KOPT-K1 (cell line): ENCODE results near the gene CIDEA.

Experiments used
- H3K27ac ChIP-seq: fragments of 200-600 bp; sonication (generic); 2 replicates; pipeline ENCODE4 v1.5.1; 2016; ENCODE audit warnings: antibody characterized with exemption, mild to moderate bottlenecking, low read depth, low read length; ENCODE audit not compliant: poor library complexity, severe bottlenecking
- H3K36me3 ChIP-seq: fragments of 200-600 bp; sonication (generic); 2 replicates; pipeline ENCODE4 v1.5.1; 2017; ENCODE audit warnings: antibody characterized with exemption, mild to moderate bottlenecking, low read length, moderate library complexity; ENCODE audit not compliant: insufficient read depth
- H3K9me3 ChIP-seq: fragments of 200-600 bp; sonication (generic); 2 replicates; pipeline ENCODE4 v1.5.1; 2017; ENCODE audit warnings: antibody characterized with exemption, low read length, mild to moderate bottlenecking; ENCODE audit not compliant: insufficient read depth, poor library complexity, severe bottlenecking

The CIDEA gene

DNA sequence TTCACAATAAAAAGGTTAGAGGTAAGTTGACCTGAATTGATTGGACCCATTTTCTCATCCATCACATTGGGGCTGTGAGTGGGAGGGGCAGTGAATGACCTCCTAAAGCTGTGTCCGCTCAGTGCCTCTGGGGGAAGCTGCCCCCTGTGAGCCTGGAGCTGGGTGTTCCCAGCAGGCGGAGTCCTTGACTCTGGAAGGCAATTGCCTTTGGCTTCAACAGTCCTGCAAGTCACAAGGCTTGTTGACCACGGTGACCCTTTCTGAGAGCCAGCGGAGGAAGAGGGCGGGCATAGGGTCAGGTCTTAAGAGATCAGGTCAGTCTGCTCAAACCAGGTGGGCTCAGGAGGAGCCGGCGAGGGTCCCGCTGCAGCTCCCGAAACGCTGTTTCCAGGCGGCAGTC is 1.1 kb upstream of the CIDEA start:
- Histone ChIP-seq H3K27ac (no peak overlapping the region), H3K36me3 (no peaks in the 10 kb centered on the region)

DNA sequence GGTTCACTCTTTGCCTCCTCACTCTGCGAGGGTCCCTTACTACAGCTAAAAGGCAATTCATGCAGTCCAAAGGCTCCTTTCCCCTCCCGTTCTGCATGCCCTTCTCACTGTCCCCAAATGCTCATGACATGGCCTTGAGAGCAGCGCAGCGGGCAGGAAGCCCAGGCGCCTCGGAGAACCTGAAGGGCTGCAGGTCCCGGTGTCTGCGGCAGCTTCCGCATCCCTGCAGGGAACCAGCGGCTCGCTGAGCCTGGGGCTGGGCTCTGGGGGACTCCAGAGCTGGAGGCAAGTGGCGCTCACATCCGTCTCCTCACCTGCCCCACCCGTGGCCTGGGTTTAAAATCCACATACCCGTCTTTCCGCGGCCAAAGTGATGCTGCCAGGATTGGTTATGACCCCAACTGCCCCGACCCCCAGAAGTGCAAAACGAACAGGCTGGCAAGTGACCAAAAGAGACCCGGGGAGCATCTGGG is 462 bp upstream of the CIDEA start:
- Histone ChIP-seq H3K27ac (no peak overlapping the region), H3K36me3 (no peaks in the 10 kb centered on the region), H3K9me3 (no peaks in the 10 kb centered on the region)

More for the DNA sequence above, 1.1 kb upstream of the CIDEA start:
- no peaks in the 10 kb centered on the region for H3K9me3 ChIP-seq

DNA sequence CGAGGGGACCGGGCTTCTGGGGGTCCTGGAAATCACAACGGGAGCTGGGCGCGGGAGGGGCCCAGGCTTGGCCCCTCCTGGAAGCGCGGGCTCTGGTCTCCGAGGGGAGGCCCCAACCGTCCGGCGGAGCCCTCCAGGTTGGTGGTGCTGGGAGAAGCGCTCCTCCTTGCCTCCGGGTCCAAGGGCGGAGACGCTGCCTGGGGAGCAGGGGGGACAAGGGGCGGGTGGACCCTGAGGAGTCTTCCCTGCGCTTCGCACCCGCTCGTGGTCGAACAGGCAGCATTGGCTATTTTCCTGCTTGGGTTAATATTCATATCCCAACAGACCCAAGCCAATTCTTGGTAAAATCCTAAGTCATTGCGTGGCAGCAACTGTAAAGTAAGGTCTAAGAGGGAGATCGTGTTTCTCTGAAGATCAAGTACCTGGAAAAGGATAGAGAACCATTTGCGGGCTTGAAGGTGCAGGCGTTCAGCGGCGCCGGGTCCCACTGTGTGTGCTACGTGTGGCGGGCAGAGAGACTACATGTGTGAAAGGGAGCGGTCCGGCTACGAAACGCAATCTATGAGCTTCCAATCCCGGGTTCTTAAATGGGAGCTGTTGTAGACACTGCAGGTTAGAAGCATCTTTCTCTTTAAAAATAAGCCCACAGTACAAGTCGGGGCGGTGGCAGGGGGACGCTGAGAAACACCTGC is 805 bp downstream of the CIDEA start:
- no peaks in the 10 kb centered on the region for H3K9me3 ChIP-seq
- H3K27ac ChIP-seq: no peak overlapping the region
- no peaks in the 10 kb centered on the region for H3K36me3 ChIP-seq

DNA sequence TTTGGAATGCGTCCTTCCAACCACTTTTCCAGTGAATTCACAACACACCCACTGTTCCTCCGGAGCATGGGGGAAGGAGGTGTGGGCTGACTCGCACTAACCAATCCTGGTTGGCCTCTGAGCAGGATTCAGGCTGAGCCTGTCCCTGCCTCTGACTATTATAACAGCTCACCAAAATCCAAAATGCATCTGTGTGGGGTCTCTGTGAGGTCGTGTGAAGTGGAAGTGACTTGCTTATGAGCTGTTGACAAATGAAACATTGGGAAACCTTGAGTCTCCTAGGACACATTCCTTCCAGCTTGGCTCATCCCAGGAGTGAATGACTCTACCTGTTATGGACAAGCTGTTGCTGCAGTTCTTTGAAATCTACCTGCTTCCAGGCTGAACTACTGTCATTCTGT is 1.5 kb downstream of the CIDEA start:
- no peaks in the 10 kb centered on the region for H3K36me3 ChIP-seq
- H3K27ac ChIP-seq: no peak overlapping the region
- no peaks in the 10 kb centered on the region for H3K9me3 ChIP-seq

- Histone ChIP-seq H3K36me3 (no peaks in the 10 kb centered on the region), H3K9me3 (no peaks in the 10 kb centered on the region), H3K27ac (no peak overlapping the region)
Observed at GRCh38 chr18:12256951-12257350, 2.8 kb downstream of the CIDEA start.

DNA sequence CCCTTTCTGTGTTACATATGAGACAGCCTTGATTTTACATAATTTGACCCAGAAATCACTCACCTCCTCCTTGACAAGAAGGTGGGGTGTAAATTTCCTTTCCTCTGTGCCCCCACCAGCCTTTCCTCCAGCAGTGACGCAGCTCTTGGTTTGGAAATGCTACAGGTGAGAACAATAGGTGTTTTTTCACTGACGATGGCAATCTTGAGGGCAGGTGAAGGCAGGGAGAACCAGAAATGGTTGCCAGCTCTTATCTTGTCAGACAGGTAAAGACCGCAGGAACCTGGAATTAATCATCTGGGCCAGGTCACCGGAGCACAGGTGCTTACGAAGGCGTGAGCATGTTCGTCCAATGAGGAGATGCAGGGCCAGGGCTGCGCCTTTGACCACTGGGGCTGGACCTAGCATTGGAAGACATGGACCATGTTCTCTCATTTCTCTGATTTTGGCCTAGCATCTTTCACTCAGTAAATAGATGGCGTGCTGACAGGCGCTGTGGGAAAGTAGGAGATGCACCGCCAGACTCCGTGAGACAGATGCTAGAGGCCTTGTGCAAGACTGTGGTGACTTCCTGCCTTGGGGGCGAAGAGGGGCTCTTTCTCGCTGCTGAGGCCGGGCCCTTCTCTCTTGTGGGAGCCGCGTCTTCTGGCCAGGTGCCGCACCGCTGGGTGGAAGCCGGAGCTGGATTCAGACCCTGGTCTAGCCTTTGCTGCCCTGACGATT is 4.0 kb downstream of the CIDEA start:
- no peak overlapping the region for H3K27ac ChIP-seq
- no peaks in the 10 kb centered on the region for H3K9me3 ChIP-seq
- H3K36me3 ChIP-seq: no peaks in the 10 kb centered on the region

GRCh38 chr18:12258719-12259705 is 4.9 kb downstream of the CIDEA start:
- Histone ChIP-seq H3K36me3 (no peaks in the 10 kb centered on the region), H3K9me3 (no peaks in the 10 kb centered on the region), H3K27ac (no peak overlapping the region)

DNA sequence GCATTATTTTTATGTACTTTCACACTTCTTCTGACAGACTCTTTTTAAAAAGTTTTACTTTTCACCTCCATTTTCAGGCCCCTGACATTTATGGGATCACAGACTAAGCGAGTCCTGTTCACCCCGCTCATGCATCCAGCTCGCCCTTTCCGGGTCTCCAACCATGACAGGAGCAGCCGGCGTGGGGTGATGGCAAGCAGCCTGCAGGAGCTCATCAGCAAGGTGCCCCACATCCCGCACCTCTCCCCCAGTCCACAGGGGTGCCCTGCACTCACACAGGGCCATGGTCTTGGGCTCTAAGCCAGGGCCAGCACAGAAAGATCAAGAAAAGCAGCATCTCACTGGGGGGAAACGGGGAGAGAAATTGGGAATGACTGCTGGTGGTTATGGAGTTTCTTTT is 8.6 kb downstream of the CIDEA start:
- Histone ChIP-seq H3K27ac (no peak overlapping the region), H3K9me3 (no peaks in the 10 kb centered on the region), H3K36me3 (no peaks in the 10 kb centered on the region)

DNA sequence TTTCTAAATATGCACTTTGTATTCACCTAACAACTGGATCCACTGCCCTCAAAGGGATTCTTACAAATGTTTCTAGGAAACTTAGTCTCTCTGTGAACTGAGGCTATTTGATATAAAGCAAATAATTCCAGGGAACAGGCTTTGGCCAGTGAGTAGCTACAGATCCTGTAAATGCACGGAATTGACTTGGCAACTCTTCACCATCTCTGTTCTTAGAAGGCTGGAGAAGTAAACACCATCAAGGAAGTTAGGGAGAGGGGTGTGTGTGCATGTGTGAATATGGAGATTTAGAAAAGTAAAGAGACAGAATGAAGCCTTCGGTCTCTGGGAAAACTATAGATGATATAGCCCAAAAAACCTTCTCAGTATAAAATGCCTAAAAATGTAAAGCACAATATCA is 10.7 kb downstream of the CIDEA start:
- Histone ChIP-seq H3K9me3 (no peaks in the 10 kb centered on the region), H3K27ac (no peak overlapping the region), H3K36me3 (no peaks in the 10 kb centered on the region)

- H3K36me3 ChIP-seq: no peaks in the 10 kb centered on the region
- peak overlapping the region; percentile 8 for H3K27ac ChIP-seq
Observed at GRCh38 chr18:12271376-12272235, 17.4 kb downstream of the CIDEA start.

GRCh38 chr18:12274793-12275192 is 20.6 kb downstream of the CIDEA start:
- H3K27ac ChIP-seq: no peak overlapping the region
- no peaks in the 10 kb centered on the region for H3K36me3 ChIP-seq
- H3K9me3 ChIP-seq: no peaks in the 10 kb centered on the region

More at GRCh38 chr18:12271376-12272235, 17.4 kb downstream of the CIDEA start:
- no peaks in the 10 kb centered on the region for H3K9me3 ChIP-seq

DNA sequence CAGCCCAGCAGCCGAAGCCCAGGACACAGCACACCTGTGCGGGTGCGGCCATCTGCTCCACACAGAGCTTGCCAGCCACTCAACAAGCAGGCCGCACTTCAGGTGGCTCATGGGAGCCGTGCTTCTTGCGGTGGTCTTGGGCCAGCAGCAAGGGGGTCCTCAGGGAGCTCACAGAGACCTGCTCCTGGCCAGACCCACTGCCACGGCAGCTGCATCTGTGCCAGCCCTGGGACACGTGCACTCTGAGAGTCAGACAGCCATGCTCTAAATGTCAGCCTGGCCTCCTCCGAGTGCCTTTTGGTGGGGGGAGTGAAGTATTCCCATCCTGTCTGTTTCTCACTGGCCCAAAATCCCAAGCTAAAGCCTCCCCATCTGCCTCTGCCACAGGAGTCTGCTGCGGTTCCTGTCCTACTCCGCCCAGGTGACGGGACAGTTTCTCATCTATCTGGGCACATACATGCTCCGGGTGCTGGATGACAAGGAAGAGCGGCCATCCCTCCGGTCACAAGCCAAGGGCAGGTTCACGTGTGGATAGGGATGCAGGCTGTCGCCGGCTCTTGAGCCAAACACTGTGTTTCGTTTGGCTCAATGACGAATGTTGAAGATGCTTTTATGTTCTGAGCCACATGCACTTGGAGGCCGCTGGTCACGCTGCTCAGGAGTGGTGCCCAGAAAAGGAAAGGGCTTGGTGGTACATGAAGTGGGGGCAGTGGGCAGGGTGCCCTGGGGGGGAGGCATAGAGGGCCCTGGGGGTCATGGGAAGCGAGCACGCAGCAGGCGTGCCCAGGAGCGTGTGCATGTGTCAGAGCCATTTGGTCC is 22.8 kb downstream of the CIDEA start:
- H3K27ac ChIP-seq: no peak overlapping the region
- no peaks in the 10 kb centered on the region for H3K36me3 ChIP-seq
- H3K9me3 ChIP-seq: no peaks in the 10 kb centered on the region

DNA sequence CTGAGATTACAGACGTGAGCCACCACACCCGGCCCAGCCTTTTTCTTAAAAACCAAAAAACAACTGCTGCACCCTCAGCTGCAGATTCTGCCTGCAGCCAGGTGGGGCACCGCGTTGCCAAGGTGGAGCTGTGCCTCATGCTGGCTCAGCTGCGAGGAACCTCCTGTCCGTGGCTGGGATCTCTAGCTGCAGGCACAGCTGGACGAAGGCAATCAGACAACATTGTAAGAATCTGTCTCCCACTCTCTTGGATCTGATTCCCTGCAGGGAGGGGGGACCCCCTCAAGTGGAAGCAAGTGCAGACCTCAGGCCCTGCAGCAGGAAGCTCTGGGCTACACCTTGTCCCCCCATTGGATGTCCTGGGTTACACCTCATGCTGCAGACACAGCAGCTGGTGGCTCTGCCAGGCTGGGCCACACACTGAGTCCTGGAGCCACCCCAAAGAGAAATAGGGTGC is 24.1 kb downstream of the CIDEA start:
- H3K36me3 ChIP-seq: no peaks in the 10 kb centered on the region

More for the DNA sequence above, 24.1 kb downstream of the CIDEA start:
- Histone ChIP-seq H3K27ac (no peak overlapping the region), H3K9me3 (no peaks in the 10 kb centered on the region)
